Subcutaneous adipose tissue (tissue), 4 donors: ENCODE data around the gene CYLD. TPM values are rescaled to one million over a fixed set of nuclear protein-coding genes. Genes with fewer than 3 reads are reported as not detected.

Source experiments
- total RNA-seq, 4 donors: library from RNA; depleted of rRNA; stranded (reverse); fragments of >200 nt; gene quantifications; one replicate each; pipeline ENCODE4 v1.1.0, GENCODE V29; 2016
- TF ChIP-seq, protein P1 (sequence below): fragments of 450-650 bp; IDR thresholded peaks from one replicate; pipeline ENCODE4 v1.5.1; 2016; ENCODE audit warnings: low read depth, mild to moderate bottlenecking, control low read depth, antibody characterized with exemption, moderate library complexity

Gene CYLD
- total RNA-seq, 4 donors from 2014 or later, result 35.8 to 40.1 (median 37.2) TPM

DNA sequence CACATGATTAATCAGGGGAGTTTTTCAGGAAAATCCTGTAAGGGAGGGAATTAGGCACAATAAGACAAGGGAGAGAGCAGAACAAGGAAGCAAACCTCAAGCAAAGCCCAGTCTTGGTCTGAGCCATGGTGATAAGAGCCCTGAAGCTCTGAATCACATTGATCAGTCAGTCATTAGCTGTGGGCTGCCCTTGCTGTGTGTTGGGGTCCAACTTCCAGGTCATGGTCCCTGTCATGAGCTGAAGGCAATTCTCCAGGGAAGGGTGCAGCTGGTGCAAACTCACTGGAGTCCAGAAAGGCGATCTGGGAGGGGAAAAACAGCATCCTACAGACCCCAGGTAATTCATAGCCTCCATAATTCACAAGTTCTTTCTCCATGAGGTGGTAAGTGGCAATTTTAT is 89.9 kb downstream of the CYLD start:
- TF ChIP-seq, protein P1, sequence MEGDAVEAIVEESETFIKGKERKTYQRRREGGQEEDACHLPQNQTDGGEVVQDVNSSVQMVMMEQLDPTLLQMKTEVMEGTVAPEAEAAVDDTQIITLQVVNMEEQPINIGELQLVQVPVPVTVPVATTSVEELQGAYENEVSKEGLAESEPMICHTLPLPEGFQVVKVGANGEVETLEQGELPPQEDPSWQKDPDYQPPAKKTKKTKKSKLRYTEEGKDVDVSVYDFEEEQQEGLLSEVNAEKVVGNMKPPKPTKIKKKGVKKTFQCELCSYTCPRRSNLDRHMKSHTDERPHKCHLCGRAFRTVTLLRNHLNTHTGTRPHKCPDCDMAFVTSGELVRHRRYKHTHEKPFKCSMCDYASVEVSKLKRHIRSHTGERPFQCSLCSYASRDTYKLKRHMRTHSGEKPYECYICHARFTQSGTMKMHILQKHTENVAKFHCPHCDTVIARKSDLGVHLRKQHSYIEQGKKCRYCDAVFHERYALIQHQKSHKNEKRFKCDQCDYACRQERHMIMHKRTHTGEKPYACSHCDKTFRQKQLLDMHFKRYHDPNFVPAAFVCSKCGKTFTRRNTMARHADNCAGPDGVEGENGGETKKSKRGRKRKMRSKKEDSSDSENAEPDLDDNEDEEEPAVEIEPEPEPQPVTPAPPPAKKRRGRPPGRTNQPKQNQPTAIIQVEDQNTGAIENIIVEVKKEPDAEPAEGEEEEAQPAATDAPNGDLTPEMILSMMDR, result no peak

DNA sequence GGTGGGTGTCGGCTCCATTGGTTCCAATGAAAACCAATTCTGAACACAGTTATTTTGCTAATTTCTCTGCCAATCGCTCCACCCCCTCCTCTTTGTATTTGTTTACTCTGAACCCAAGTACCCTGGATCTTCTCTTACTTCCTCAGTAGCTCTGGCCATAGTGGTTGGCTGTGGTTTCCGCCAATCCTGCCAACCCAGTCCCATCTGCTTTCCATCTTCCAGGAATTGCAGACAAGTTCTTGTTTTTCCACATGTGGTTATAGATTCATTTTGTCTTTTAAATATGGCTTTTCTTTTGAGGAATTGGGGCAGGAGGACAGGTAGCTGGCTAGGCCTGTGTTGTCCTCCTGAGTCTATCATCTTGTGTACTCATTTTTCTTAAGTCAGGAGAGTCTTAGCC is 92.0 kb downstream of the CYLD start:
- TF ChIP-seq, protein P1, result no peak

DNA sequence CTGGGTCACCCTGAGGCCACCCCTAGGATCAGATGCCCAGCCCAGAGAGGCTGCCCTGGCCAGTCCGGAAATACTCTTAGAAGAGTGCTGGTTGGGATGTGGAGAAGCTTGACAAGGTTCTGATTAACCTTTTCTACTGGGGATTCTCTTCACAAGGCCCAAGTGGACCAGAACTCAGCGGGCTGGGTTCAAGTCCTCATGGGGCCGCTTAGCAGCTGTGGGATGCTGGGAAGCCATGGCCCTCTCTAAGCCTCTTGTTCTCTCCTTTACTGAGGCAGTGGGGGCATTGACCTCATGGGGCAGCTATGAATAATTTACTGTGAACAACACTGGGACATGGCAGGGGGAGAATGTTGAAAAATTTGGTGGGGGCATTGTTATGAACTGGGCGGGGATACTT is 92.8 kb downstream of the CYLD start:
- TF ChIP-seq, protein P1, result no peak

DNA sequence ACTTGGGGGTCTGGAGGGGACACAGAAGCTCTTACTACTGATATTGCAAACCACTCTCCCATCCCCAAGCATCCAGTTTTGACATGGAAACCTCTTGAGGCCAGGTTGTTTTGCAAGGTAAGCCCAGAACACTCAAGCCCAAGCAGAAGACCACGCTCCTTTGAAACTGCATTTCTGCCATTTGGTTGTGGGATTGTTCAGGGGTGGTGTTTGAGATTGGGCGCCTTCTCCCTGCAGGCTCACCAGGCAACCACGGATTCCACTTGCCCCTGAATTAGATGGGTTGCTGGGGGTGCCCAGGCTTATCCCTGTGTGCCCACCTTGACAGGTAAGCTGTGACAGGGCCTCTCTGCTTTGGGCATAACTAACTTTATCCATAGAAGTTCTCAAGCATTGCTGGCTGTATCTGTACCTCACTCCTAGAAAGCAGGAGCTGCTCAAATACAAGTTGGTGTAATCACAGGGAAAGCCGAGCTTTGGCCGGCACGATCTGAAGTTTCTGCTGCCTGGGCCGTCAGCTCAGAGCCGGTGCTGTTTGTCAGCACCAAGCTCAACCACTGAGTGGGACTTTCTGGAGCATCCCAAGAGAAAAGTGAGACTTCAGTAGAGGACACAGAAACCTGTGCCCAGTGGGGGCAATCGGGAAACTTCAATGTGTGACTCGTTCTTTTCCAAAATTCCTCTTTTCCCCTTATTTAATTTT is 93.6 kb downstream of the CYLD start:
- TF ChIP-seq, protein P1, result no peak

DNA sequence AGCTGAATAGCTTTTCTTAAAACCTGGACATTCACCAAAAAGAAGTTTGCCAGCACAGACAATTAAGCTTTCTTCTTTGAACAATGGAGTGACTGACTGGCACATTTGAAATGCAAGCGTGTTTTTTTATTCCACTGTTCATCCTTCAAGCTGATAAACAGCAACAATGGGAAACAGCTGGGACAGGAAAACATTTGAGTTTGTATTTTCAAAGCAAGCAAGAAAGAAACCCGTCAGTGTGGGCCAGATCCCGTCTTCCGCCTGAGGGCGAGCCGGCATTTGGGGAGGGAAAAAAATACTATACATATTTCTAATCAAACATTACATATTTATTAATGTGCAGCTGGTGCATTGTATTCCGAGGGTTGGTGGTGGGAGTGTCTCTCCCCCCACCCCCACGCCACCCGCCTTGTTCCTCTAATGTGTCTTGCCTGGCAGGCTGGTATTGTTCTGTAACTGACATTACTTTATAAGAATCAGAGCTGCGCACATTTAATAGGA is 94.3 kb downstream of the CYLD start:
- TF ChIP-seq, protein P1, result no peak

DNA sequence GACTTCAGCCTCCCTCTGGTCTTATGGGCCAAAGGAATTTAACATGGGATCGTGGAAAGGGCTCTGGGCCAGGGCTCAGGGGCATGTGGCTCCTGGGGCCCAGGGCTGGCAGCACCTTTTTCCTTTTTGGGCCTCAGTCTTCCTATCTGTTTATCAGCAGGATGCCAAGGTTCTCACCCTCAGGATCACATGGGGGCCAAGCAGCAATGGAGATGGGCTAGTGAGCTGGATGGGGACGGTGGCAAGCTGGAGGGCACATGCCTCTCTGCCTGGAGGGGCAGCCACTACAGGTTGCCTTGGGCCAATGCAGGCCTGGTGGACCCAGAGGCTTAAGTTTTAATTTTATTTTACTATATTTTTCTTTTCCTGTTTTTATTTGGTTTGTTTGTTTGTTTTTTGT is 95.4 kb downstream of the CYLD start:
- TF ChIP-seq, protein P1, result no peak

DNA sequence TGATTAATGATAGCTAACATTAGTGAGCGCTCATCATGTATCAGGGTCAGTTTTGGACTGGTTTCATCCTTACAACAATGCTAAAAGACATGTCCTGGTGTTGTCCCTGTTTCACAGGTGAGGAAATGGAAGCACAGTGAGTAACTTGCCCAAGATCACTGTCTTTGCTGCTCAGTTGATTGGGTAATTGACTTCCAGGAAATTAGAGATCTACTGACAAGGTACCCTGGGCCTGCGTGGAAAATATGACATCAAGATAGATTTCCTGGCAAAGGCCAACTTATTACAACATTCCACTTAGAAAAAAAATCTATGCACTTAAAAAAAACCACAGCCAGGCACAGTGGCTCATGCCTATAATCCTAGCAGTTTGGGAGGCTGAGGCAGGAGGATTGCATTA is 96.3 kb downstream of the CYLD start:
- TF ChIP-seq, protein P1, result no peak
